Activated CD8-positive, alpha-beta T cell treated with anti-CD3 and anti-CD28 coated beads, Interleukin-2, amount 10 ng/mL, durations not matched to agents 7 days and 5 days (primary cell): ENCODE results near the gene FKBP1A. TPM values are rescaled to one million over a fixed set of nuclear protein-coding genes. Genes with fewer than 3 reads are reported as not detected.

Experiments used
- ATAC-seq: fragments of 150-1000 bp; cut with Tn5 transposase; one replicate; pipeline ENCODE4 v1.10.0; 2021; ENCODE audit warnings: moderate library complexity
- CTCF ChIA-PET: fragments of 350-600 bp; sonication (Branson Sonifier 250); formaldehyde crosslinking; loops from one replicate; lab custom pipeline; 2021; ENCODE audit warnings: antibody characterized with exemption; lab: Charles Lee
- POLR2A ChIA-PET: fragments of 350-600 bp; sonication (Branson Sonifier 250); formaldehyde crosslinking; loops from one replicate; lab custom pipeline; 2021; ENCODE audit warnings: antibody characterized with exemption; lab: Charles Lee
- DNase-seq: peaks from one replicate; pipeline ENCODE4 v3.0.0-alpha.2; 2020
- H3K27ac Mint-ChIP-seq: one replicate; pipeline ENCODE4 v1.8.0; 2021; ENCODE audit warnings: mild to moderate bottlenecking, mixed read lengths
- H3K27me3 Mint-ChIP-seq: one replicate; pipeline ENCODE4 v1.8.0; 2021; ENCODE audit warnings: low read depth, mixed read lengths
- H3K36me3 Mint-ChIP-seq: one replicate; pipeline ENCODE4 v1.8.0; 2021; ENCODE audit warnings: low read depth, mixed read lengths
- H3K4me1 Mint-ChIP-seq: one replicate; pipeline ENCODE4 v1.8.0; 2021; ENCODE audit warnings: low read depth, mixed read lengths
- H3K4me3 Mint-ChIP-seq: one replicate; pipeline ENCODE4 v1.8.0; 2021; ENCODE audit warnings: mild to moderate bottlenecking, mixed read lengths
- H3K9me3 Mint-ChIP-seq: one replicate; pipeline ENCODE4 v1.8.0; 2022; ENCODE audit warnings: mixed read lengths; ENCODE audit not compliant: insufficient read depth
- total RNA-seq, 2 experiments: library from RNA; stranded (reverse); gene quantifications; one replicate each; pipeline ENCODE4 v1.2.3, GENCODE V29; 2021

The FKBP1A gene
- total RNA-seq, 2 experiments from 2014 or later: 288 to 291 TPM

GRCh38 chr20:1323256-1323655, 69.6 kb downstream of the FKBP1A start:
- DNase-seq (no peak), ATAC-seq (no peak)
- no peak overlapping the region for H3K4me3 Mint-ChIP-seq
- no peak overlapping the region for H3K27ac Mint-ChIP-seq
- H3K9me3 Mint-ChIP-seq: no peaks in the 10 kb centered on the region
- no peaks in the 10 kb centered on the region for H3K27me3 Mint-ChIP-seq
- ChIA-PET POLR2A (no interaction called here), CTCF (interaction anchor here (1.6 to 1.9 kb wide), 3 partner anchors 11 to 144 kb away, joined by 7 to 10 read pairs (median 9); partner anchors contain the start of gene NSFL1C)
- H3K4me1 Mint-ChIP-seq: peaks cover 16% of the 10 kb centered on the region
- H3K36me3 Mint-ChIP-seq: peaks cover 7% of the 10 kb centered on the region

GRCh38 chr20:1322511-1323245, 70.2 kb downstream of the FKBP1A start:
- peaks cover 3% of the 10 kb centered on the region for H3K36me3 Mint-ChIP-seq
- ChIA-PET CTCF (interaction anchor here (0.8 to 1.6 kb wide), 4 partner anchors 10 to 143 kb away, joined by 3 to 7 read pairs (median 4); no protein-coding TSS in a partner anchor), POLR2A (no interaction called here)
- ATAC-seq: no peak
- H3K4me3 Mint-ChIP-seq: no peak overlapping the region
- H3K9me3 Mint-ChIP-seq: no peaks in the 10 kb centered on the region
- peaks cover 22% of the 10 kb centered on the region for H3K4me1 Mint-ChIP-seq
- H3K27ac Mint-ChIP-seq: no peak overlapping the region
- H3K27me3 Mint-ChIP-seq: no peaks in the 10 kb centered on the region
- DNase-seq: no peak

- DNase-seq (no peak), ATAC-seq (no peak)
- CTCF ChIA-PET: interaction anchor here (0.8 to 1.6 kb wide), 4 partner anchors 9 to 144 kb away, joined by 3 to 7 read pairs (median 4); no protein-coding TSS in a partner anchor
- POLR2A ChIA-PET: interaction anchor here (0.8 kb wide), 1 partner anchor 70 kb away, joined by 3 read pairs; no protein-coding TSS in a partner anchor
- no peaks in the 10 kb centered on the region for H3K36me3 Mint-ChIP-seq
- H3K4me3 Mint-ChIP-seq: no peak overlapping the region
- peaks cover 29% of the 10 kb centered on the region for H3K4me1 Mint-ChIP-seq
- H3K27ac Mint-ChIP-seq: no peak overlapping the region
- H3K27me3 Mint-ChIP-seq: no peaks in the 10 kb centered on the region
- no peaks in the 10 kb centered on the region for H3K9me3 Mint-ChIP-seq
These were observed 71.3 kb downstream of the FKBP1A start for GRCh38 chr20:1321654-1321939.

GRCh38 chr20:1320902-1321653, 71.8 kb downstream of the FKBP1A start:
- no peak overlapping the region for H3K4me3 Mint-ChIP-seq
- no peaks in the 10 kb centered on the region for H3K9me3 Mint-ChIP-seq
- DNase-seq: no peak
- no peaks in the 10 kb centered on the region for H3K36me3 Mint-ChIP-seq
- ChIA-PET CTCF (no interaction called here), POLR2A (interaction anchor here (0.8 kb wide), 1 partner anchor 70 kb away, joined by 3 read pairs; no protein-coding TSS in a partner anchor)
- ATAC-seq: no peak
- no peaks in the 10 kb centered on the region for H3K27me3 Mint-ChIP-seq
- no peak overlapping the region for H3K27ac Mint-ChIP-seq
- H3K4me1 Mint-ChIP-seq: peaks cover 29% of the 10 kb centered on the region

GRCh38 chr20:1320016-1320415, 72.8 kb downstream of the FKBP1A start:
- H3K4me3 Mint-ChIP-seq: no peak overlapping the region
- no peaks in the 10 kb centered on the region for H3K9me3 Mint-ChIP-seq
- no peaks in the 10 kb centered on the region for H3K36me3 Mint-ChIP-seq
- DNase-seq (no peak), ATAC-seq (no peak)
- H3K4me1 Mint-ChIP-seq: peaks cover 29% of the 10 kb centered on the region
- ChIA-PET POLR2A (no interaction called here), CTCF (interaction anchor here (0.6 kb wide), 1 partner anchor 118 kb away, joined by 3 read pairs; no protein-coding TSS in a partner anchor)
- peaks cover 5% of the 10 kb centered on the region for H3K27me3 Mint-ChIP-seq
- no peak overlapping the region for H3K27ac Mint-ChIP-seq

- H3K36me3 Mint-ChIP-seq: no peaks in the 10 kb centered on the region
- H3K4me3 Mint-ChIP-seq: no peak overlapping the region
- POLR2A ChIA-PET: interaction anchor here (1.0 kb wide), 1 partner anchor 72 kb away, joined by 3 read pairs; no protein-coding TSS in a partner anchor
- no peak overlapping the region for H3K27ac Mint-ChIP-seq
- H3K9me3 Mint-ChIP-seq: no peaks in the 10 kb centered on the region
- peaks cover 29% of the 10 kb centered on the region for H3K4me1 Mint-ChIP-seq
- CTCF ChIA-PET: no interaction called here
- peaks cover 6% of the 10 kb centered on the region for H3K27me3 Mint-ChIP-seq
- no peak for DNase-seq
- ATAC-seq: no peak
These were observed 73.4 kb downstream of the FKBP1A start for GRCh38 chr20:1319462-1319861.

GRCh38 chr20:1319051-1319450, 73.8 kb downstream of the FKBP1A start:
- no peaks in the 10 kb centered on the region for H3K36me3 Mint-ChIP-seq
- ChIA-PET CTCF (no interaction called here), POLR2A (interaction anchor here (1.0 kb wide), 1 partner anchor 72 kb away, joined by 3 read pairs; no protein-coding TSS in a partner anchor)
- peaks cover 27% of the 10 kb centered on the region for H3K4me1 Mint-ChIP-seq
- DNase-seq (no peak), ATAC-seq (no peak)
- no peak overlapping the region for H3K27ac Mint-ChIP-seq
- peaks cover 6% of the 10 kb centered on the region for H3K27me3 Mint-ChIP-seq
- H3K4me3 Mint-ChIP-seq: no peak overlapping the region
- H3K9me3 Mint-ChIP-seq: no peaks in the 10 kb centered on the region

Other genes with a start within 250 kb of the FKBP1A start
- 1 to 10 TPM in 1 of 2 experiments, under 1 TPM in 1; 0.39 to 1.1 TPM for gene TMEM74B, start 208.1 kb downstream of the FKBP1A start, total RNA-seq
- not detected for gene C20orf202, start 189.6 kb downstream of the FKBP1A start, total RNA-seq
- under 1 TPM in 1 of 2 experiments, not detected in 1; 0.18 TPM for gene RAD21L1, start 167.0 kb downstream of the FKBP1A start, total RNA-seq
- gene SNPH, start 126.8 kb downstream of the FKBP1A start, total RNA-seq: 1 to 10 TPM; 6.5 to 7.6 TPM
- 1 to 10 TPM; 1.9 to 2.0 TPM for gene SDCBP2, start 63.9 kb downstream of the FKBP1A start, total RNA-seq
- 10 to 100 TPM; 60.5 to 67.8 TPM for gene NSFL1C, start 73.8 kb upstream of the FKBP1A start, total RNA-seq
- not detected for gene SIRPB2, start 98.4 kb upstream of the FKBP1A start, total RNA-seq
- gene SIRPD, start 164.7 kb upstream of the FKBP1A start, total RNA-seq: under 1 TPM in 1 of 2 experiments, not detected in 1; 0.23 TPM
- 1 to 10 TPM; 1.3 to 1.5 TPM for gene SIRPB1, start 227.0 kb upstream of the FKBP1A start, total RNA-seq